Measurements from ENCODE around the gene NHERF1. TPM values are rescaled to one million over a fixed set of nuclear protein-coding genes. Genes with fewer than 3 reads are reported as not detected.

NHERF1 gene
- 5.3 TPM for polyA plus RNA-seq (ENCODE audit: insufficient read length)

- no peak for DNase-seq (ENCODE audit: low read depth)
Measured at GRCh38 chr17:74748529-74749278, at the start of gene NHERF1. Gene NHERF1, plus strand, starts transcription at chr17:74748628. Its CDS starts 219 bp downstream, at chr17:74748847.

- DNase-seq (ENCODE audit: low read depth): no peak
Measured at GRCh38 chr17:74699236-74699635, 49.2 kb upstream of the NHERF1 start.

- DNase-seq (ENCODE audit: low read depth): no peak
Measured at GRCh38 chr17:74702116-74702871, 46.1 kb upstream of the NHERF1 start.

GRCh38 chr17:74703311-74703710, 45.1 kb upstream of the NHERF1 start:
- DNase-seq (ENCODE audit: low read depth): no peak

- no peak for DNase-seq (ENCODE audit: low read depth)
Measured at GRCh38 chr17:74704544-74704943, 43.9 kb upstream of the NHERF1 start.

GRCh38 chr17:74711058-74711824, 37.2 kb upstream of the NHERF1 start:
- no peak for DNase-seq (ENCODE audit: low read depth)

- no peak for DNase-seq (ENCODE audit: low read depth)
Measured at GRCh38 chr17:74712301-74712700, 36.1 kb upstream of the NHERF1 start.

GRCh38 chr17:74712756-74713155, 35.7 kb upstream of the NHERF1 start, which contains the start of gene CD300LF:
Gene CD300LF, minus strand, starts transcription at chr17:74712923. Its CDS starts 57 bp downstream, at chr17:74712866.
- DNase-seq (ENCODE audit: low read depth): no peak

GRCh38 chr17:74713171-74713755, 35.2 kb upstream of the NHERF1 start:
- DNase-seq (ENCODE audit: low read depth): no peak

GRCh38 chr17:74715144-74715543, 33.3 kb upstream of the NHERF1 start:
- no peak for DNase-seq (ENCODE audit: low read depth)

GRCh38 chr17:74720506-74720905, 27.9 kb upstream of the NHERF1 start:
- no peak for DNase-seq (ENCODE audit: low read depth)

- no peak for DNase-seq (ENCODE audit: low read depth)
Measured at GRCh38 chr17:74722782-74723181, 25.6 kb upstream of the NHERF1 start.

- DNase-seq (ENCODE audit: low read depth): no peak
Measured at GRCh38 chr17:74723891-74724290, 24.5 kb upstream of the NHERF1 start.

- DNase-seq (ENCODE audit: low read depth): no peak
Measured at GRCh38 chr17:74725111-74725510, 23.3 kb upstream of the NHERF1 start.

- DNase-seq (ENCODE audit: low read depth): no peak
Measured at GRCh38 chr17:74728033-74728701, 20.3 kb upstream of the NHERF1 start.

GRCh38 chr17:74728702-74729075, 19.7 kb upstream of the NHERF1 start:
- DNase-seq (ENCODE audit: low read depth): no peak

GRCh38 chr17:74729368-74729767, 19.1 kb upstream of the NHERF1 start:
- DNase-seq (ENCODE audit: low read depth): no peak

GRCh38 chr17:74729866-74730265, 18.6 kb upstream of the NHERF1 start:
- no peak for DNase-seq (ENCODE audit: low read depth)

GRCh38 chr17:74730491-74731346, 17.7 kb upstream of the NHERF1 start:
- no peak for DNase-seq (ENCODE audit: low read depth)

GRCh38 chr17:74731347-74731605, 17.2 kb upstream of the NHERF1 start:
- DNase-seq (ENCODE audit: low read depth): no peak
